Natural killer cell (primary cell): ENCODE data around the gene STK32C. TPM values are rescaled to one million over a fixed set of nuclear protein-coding genes. Genes with fewer than 3 reads are reported as not detected.

ENCODE experiments used
- ATAC-seq, 3 donors: fragments of 150-1000 bp in 2 of 3; fragments of 200-7000 bp in 1 of 3; cut with Tn5 transposase; 1 replicate in 1 of 3; 2 replicates in 2 of 3; pipeline ENCODE4 v1.10.0; 2021; ENCODE audit warnings: mild to moderate bottlenecking in 2 of 3, moderate library complexity in 2 of 3
- DNase-seq, 2 donors: peaks; one replicate each; pipeline versions ENCODE4 v3.0.0 to v3.0.0-alpha.2; 2013 to 2021; ENCODE audit warnings: mixed read lengths in 1 of 2
- H3K27ac ChIP-seq: one replicate; pipeline ENCODE4 v1.5.1; 2013; ENCODE audit warnings: mild to moderate bottlenecking, low read length
- H3K27me3 ChIP-seq: one replicate; pipeline ENCODE4 v1.6.1; 2013; ENCODE audit warnings: low read length; ENCODE audit not compliant: control insufficient read depth, insufficient read depth
- H3K36me3 ChIP-seq: one replicate; pipeline ENCODE4 v1.6.1; 2013; ENCODE audit warnings: low read length; ENCODE audit not compliant: control insufficient read depth, insufficient read depth
- H3K4me1 ChIP-seq: one replicate; pipeline ENCODE4 v1.6.1; 2013; ENCODE audit warnings: low read length; ENCODE audit not compliant: control insufficient read depth, insufficient read depth
- H3K4me3 ChIP-seq: one replicate; pipeline ENCODE4 v1.5.1; 2013; ENCODE audit warnings: low read length
- H3K9me3 ChIP-seq: one replicate; pipeline ENCODE4 v1.6.1; 2013; ENCODE audit warnings: low read length; ENCODE audit not compliant: control insufficient read depth, insufficient read depth
- H3K27ac Mint-ChIP-seq, 2 donors: one replicate each; pipeline ENCODE4 v1.8.0; 2022; ENCODE audit warnings: mild to moderate bottlenecking in 2 of 2, mixed read lengths in 2 of 2, moderate library complexity in 1 of 2
- H3K27me3 Mint-ChIP-seq, 2 donors: one replicate each; pipeline ENCODE4 v1.8.0; 2022; ENCODE audit warnings: low read depth in 2 of 2, mixed read lengths in 2 of 2
- H3K36me3 Mint-ChIP-seq: one replicate; pipeline ENCODE4 v1.8.0; 2022; ENCODE audit warnings: mixed read lengths
- H3K4me1 Mint-ChIP-seq, 2 donors: one replicate each; pipeline ENCODE4 v1.8.0; 2022; ENCODE audit warnings: mixed read lengths in 2 of 2
- H3K4me3 Mint-ChIP-seq: one replicate; pipeline ENCODE4 v1.8.0; 2022; ENCODE audit warnings: mild to moderate bottlenecking, moderate library complexity, mixed read lengths
- H3K9me3 Mint-ChIP-seq, 2 donors: one replicate each; pipeline ENCODE4 v1.8.0; 2022; ENCODE audit warnings: mixed read lengths in 2 of 2
- CTCF ChIP-seq: fragments of 200-600 bp; IDR thresholded peaks from one replicate; pipeline ENCODE4 v1.8.0; 2022; ENCODE audit warnings: antibody characterized with exemption
- WGBS: methylation state at CpG from one replicate; pipeline ENCODE4 v1.1.7; 2013; ENCODE audit warnings: missing lambda C conversion rate; ENCODE audit not compliant: insufficient coverage; 5-methylcytosine and 5-hydroxymethylcytosine counted together
- intact Hi-C: fragments of 100-400 bp; cut with micrococcal nuclease; formaldehyde crosslinking; loops from one replicate; pipeline ENCODE4 v1.14.2; 2022
- total RNA-seq, 4 donors: library from RNA; stranded (reverse); fragments of 120-200 nt in 1 of 4; gene quantifications; one replicate each; pipeline versions ENCODE4 v1.2.3 to v1.2.4, GENCODE V29; 2013 to 2022

Gene STK32C
- total RNA-seq, 3 donors from 2014 or later (not counting 1 experiment from before 2014, with no cell fraction given): 12.7 to 22.1 (median 17.9) TPM

GRCh38 chr10:132336919-132337407 lies 29.2 kb upstream of the STK32C start:
- DNase-seq (peak in 1 of 2 donors; percentile 51), ATAC-seq (no peak)
- no peaks in the 10 kb centered on the region for H3K36me3 Mint-ChIP-seq
- Histone ChIP-seq H3K4me1 (peaks cover 32% of the 10 kb centered on the region), H3K4me3 (peak overlapping the region; percentile 41), H3K27ac (peak overlapping the region; percentile 68), H3K27me3 (no peaks in the 10 kb centered on the region), H3K9me3 (no peaks in the 10 kb centered on the region), H3K36me3 (peaks cover 2% of the 10 kb centered on the region)
- intact Hi-C loops: no loop called here
- no peak for TF ChIP-seq CTCF
- H3K27me3 Mint-ChIP-seq: peaks cover 0 to under 1% of the 10 kb centered on the region in 2 donors
- peaks cover 31 to 44% of the 10 kb centered on the region in 2 donors for H3K4me1 Mint-ChIP-seq
- 23% methylated on average over 19 of the region's 19 CpGs for WGBS
- peak overlapping the region; percentile 94 to 96 for H3K27ac Mint-ChIP-seq
- H3K4me3 Mint-ChIP-seq: peak overlapping the region; percentile 96
- H3K9me3 Mint-ChIP-seq: no peaks in the 10 kb centered on the region

GRCh38 chr10:132336064-132336746 lies 28.5 kb upstream of the STK32C start:
- peaks cover 34% of the 10 kb centered on the region for H3K4me1 ChIP-seq
- TF ChIP-seq CTCF: no peak
- no peak for DNase-seq
- ATAC-seq: no peak
- H3K4me1 Mint-ChIP-seq: peaks cover 35 to 52% of the 10 kb centered on the region in 2 donors
- peak overlapping the region; percentile 41 for H3K4me3 ChIP-seq
- H3K9me3 ChIP-seq: no peaks in the 10 kb centered on the region
- 57% methylated on average over 11 of the region's 11 CpGs for WGBS
- H3K4me3 Mint-ChIP-seq: peak overlapping the region; percentile 96
- H3K27me3 ChIP-seq: no peaks in the 10 kb centered on the region
- intact Hi-C loops: no loop called here
- peaks cover 0 to 2% of the 10 kb centered on the region in 2 donors for H3K27me3 Mint-ChIP-seq
- peak overlapping the region; percentile 68 for H3K27ac ChIP-seq
- peak overlapping the region; percentile 94 to 96 for H3K27ac Mint-ChIP-seq
- H3K9me3 Mint-ChIP-seq: no peaks in the 10 kb centered on the region
- no peaks in the 10 kb centered on the region for H3K36me3 ChIP-seq
- no peaks in the 10 kb centered on the region for H3K36me3 Mint-ChIP-seq

- Histone ChIP-seq H3K4me3 (peak overlapping the region; percentile 6), H3K27ac (peak overlapping the region; percentile 68), H3K9me3 (no peaks in the 10 kb centered on the region), H3K27me3 (no peaks in the 10 kb centered on the region), H3K4me1 (peaks cover 42% of the 10 kb centered on the region), H3K36me3 (no peaks in the 10 kb centered on the region)
- intact Hi-C loops: loop anchor here (1.0 to 2.0 kb wide), 3 partner anchors 27 to 203 kb away; no protein-coding TSS in a partner anchor
- Mint-ChIP-seq H3K36me3 (no peaks in the 10 kb centered on the region), H3K27me3 (peaks cover 0 to 2% of the 10 kb centered on the region in 2 donors), H3K27ac (peak overlapping the region; percentile 94 to 96), H3K4me3 (peak overlapping the region; percentile 96), H3K4me1 (peaks cover 42 to 57% of the 10 kb centered on the region in 2 donors), H3K9me3 (no peaks in the 10 kb centered on the region)
- DNase-seq (peak; percentile 43 to 64), ATAC-seq (peak; percentile 66 to 82 (median 72))
- 30% methylated on average over 14 of the region's 14 CpGs for WGBS
- no peak for TF ChIP-seq CTCF
These were observed 27.7 kb upstream of the STK32C start for GRCh38 chr10:132335189-132336063.
